ENCODE results near the gene ATG5.
A peak's percentile ranks its signal among the peaks of the same experiment; 100 is the strongest.

ATG5 gene

GRCh38 chr6:106161893-106162292, 163.7 kb downstream of the ATG5 start:
- no peak for TF ChIP-seq CTCF (IDR thresholded peaks at IDR 0.05; ENCODE audit: insufficient read depth, low read length, missing control alignments)
- CTCF ChIA-PET: interaction anchor here (1.2 kb wide), 1 partner anchor 15 kb away, joined by 4 read pairs; no protein-coding TSS in a partner anchor
- H3K4me3 ChIP-seq (ENCODE audit: low read depth, low read length): no peak overlapping the region
- POLR2A ChIA-PET: interaction anchor here (1.2 kb wide), 1 partner anchor 20 kb away, joined by 3 read pairs; no protein-coding TSS in a partner anchor
- no peak for DNase-seq (ENCODE audit: low read depth, low spot score)

- CTCF ChIA-PET: interaction anchor here (1.5 kb wide), 1 partner anchor 62 kb away, joined by 4 read pairs; no protein-coding TSS in a partner anchor
- POLR2A ChIA-PET: no interaction called here
- no peak overlapping the region for H3K4me3 ChIP-seq (ENCODE audit: low read depth, low read length)
- DNase-seq (ENCODE audit: low read depth, low spot score): no peak
- no peak for TF ChIP-seq CTCF (IDR thresholded peaks at IDR 0.05; ENCODE audit: insufficient read depth, low read length, missing control alignments)
Observed at GRCh38 chr6:106161311-106161874, 164.2 kb downstream of the ATG5 start.

GRCh38 chr6:106160189-106160588, 165.4 kb downstream of the ATG5 start:
- H3K4me3 ChIP-seq (ENCODE audit: low read depth, low read length): no peak overlapping the region
- CTCF ChIA-PET: interaction anchor here (0.8 to 1.5 kb wide), 2 partner anchors 21 to 63 kb away, joined by 3 to 4 read pairs; no protein-coding TSS in a partner anchor
- no peak for DNase-seq (ENCODE audit: low read depth, low spot score)
- POLR2A ChIA-PET: interaction anchor here (0.7 to 1.2 kb wide), 2 partner anchors 10 to 62 kb away, joined by 3 read pairs; no protein-coding TSS in a partner anchor
- TF ChIP-seq CTCF (IDR thresholded peaks at IDR 0.05; ENCODE audit: insufficient read depth, low read length, missing control alignments): no peak

GRCh38 chr6:106159531-106159940, 166.0 kb downstream of the ATG5 start:
- ChIA-PET POLR2A (interaction anchor here (0.7 to 1.2 kb wide), 2 partner anchors 9 to 61 kb away, joined by 3 read pairs; no protein-coding TSS in a partner anchor), CTCF (interaction anchor here (0.9 to 1.5 kb wide), 4 partner anchors 12 to 141 kb away, joined by 3 to 7 read pairs (median 4); no protein-coding TSS in a partner anchor)
- TF ChIP-seq CTCF (IDR thresholded peaks at IDR 0.05; ENCODE audit: insufficient read depth, low read length, missing control alignments): no peak
- DNase-seq (ENCODE audit: low read depth, low spot score): peak; percentile 78
- H3K4me3 ChIP-seq (ENCODE audit: low read depth, low read length): no peak overlapping the region

- CTCF ChIA-PET: interaction anchor here (0.9 to 1.2 kb wide), 3 partner anchors 11 to 142 kb away, joined by 3 to 7 read pairs (median 3); no protein-coding TSS in a partner anchor
- no peak for DNase-seq (ENCODE audit: low read depth, low spot score)
- POLR2A ChIA-PET: interaction anchor here (0.8 to 1.2 kb wide), 2 partner anchors 23 to 60 kb away, joined by 3 read pairs; no protein-coding TSS in a partner anchor
- no peak overlapping the region for H3K4me3 ChIP-seq (ENCODE audit: low read depth, low read length)
- TF ChIP-seq CTCF (IDR thresholded peaks at IDR 0.05; ENCODE audit: insufficient read depth, low read length, missing control alignments): no peak
Observed at GRCh38 chr6:106158816-106159215, 166.7 kb downstream of the ATG5 start.

GRCh38 chr6:106156863-106157262, 168.7 kb downstream of the ATG5 start:
- ChIA-PET POLR2A (no interaction called here), CTCF (interaction anchor here (0.8 to 1.3 kb wide), 3 partner anchors 10 to 57 kb away, joined by 3 to 4 read pairs (median 3); no protein-coding TSS in a partner anchor)
- TF ChIP-seq CTCF (IDR thresholded peaks at IDR 0.05; ENCODE audit: insufficient read depth, low read length, missing control alignments): no peak
- no peak for DNase-seq (ENCODE audit: low read depth, low spot score)
- H3K4me3 ChIP-seq (ENCODE audit: low read depth, low read length): no peak overlapping the region

All from AG04449 (cell line).